ENCODE results near the gene TSPO. TPM values are rescaled to one million over a fixed set of nuclear protein-coding genes. Genes with fewer than 3 reads are reported as not detected.
A peak's percentile ranks its signal among the peaks of the same experiment; 100 is the strongest.

Gene TSPO
- total RNA-seq, 6 experiments from 2014 or later = 325 to 442 (median 361) TPM

GRCh38 chr22:43158778-43159483 lies 7.6 kb downstream of the TSPO start:
- no peak overlapping the region; the same call in 1 of the 2 replicates for H3K27ac Mint-ChIP-seq

DNA sequence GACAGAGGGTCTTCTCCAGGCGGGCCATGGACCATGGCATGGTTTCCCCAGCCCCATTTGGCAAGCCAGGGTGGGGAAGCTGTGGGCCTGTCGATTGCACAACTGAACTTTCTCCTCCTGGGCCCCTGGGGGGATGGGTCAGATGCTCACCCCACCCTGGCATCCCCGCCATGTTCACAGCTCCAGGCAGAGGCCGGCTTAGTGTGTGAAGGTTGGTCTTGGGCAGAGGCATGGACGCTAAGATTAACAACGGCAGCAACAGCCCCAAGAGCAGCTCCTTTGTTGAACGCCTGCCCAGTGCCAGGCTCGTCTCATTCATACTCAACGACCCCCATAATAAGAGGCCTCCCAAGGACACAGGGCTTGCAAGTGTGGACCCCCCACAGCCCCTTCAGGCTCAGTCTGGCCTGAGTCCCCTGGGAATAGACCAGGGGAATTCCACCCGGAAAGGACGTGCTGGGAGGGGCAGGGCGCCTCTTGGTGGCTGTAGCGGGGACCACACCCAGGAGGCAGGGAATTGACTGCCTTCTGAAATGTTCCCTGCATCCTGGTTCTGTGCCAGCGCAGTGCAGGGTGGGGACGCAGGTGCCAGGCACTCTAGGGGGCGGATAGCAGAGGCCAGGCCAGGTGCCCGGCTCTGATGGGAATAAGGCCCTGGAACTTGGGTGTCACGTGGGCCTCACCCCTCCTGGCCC lies 8.3 kb downstream of the TSPO start:
- Mint-ChIP-seq H3K27me3 (ENCODE audit: insufficient read depth) (peaks cover 3% of the 10 kb centered on the region), H3K27ac (no peak overlapping the region), H3K4me3 (no peak overlapping the region), H3K36me3 (ENCODE audit: low read depth) (peaks cover 8% of the 10 kb centered on the region; the same call in 1 of the 2 replicates), H3K4me1 (ENCODE audit: low read depth) (0 out of 2 replicates have a peak, but pooled peaks cover 6% of the 10 kb centered on the region), H3K9me3 (no peaks in the 10 kb centered on the region)
- TF ChIP-seq, protein P1, sequence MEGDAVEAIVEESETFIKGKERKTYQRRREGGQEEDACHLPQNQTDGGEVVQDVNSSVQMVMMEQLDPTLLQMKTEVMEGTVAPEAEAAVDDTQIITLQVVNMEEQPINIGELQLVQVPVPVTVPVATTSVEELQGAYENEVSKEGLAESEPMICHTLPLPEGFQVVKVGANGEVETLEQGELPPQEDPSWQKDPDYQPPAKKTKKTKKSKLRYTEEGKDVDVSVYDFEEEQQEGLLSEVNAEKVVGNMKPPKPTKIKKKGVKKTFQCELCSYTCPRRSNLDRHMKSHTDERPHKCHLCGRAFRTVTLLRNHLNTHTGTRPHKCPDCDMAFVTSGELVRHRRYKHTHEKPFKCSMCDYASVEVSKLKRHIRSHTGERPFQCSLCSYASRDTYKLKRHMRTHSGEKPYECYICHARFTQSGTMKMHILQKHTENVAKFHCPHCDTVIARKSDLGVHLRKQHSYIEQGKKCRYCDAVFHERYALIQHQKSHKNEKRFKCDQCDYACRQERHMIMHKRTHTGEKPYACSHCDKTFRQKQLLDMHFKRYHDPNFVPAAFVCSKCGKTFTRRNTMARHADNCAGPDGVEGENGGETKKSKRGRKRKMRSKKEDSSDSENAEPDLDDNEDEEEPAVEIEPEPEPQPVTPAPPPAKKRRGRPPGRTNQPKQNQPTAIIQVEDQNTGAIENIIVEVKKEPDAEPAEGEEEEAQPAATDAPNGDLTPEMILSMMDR (IDR thresholded peaks at IDR 0.05) = peak; percentile 60
- no peak for DNase-seq

More at GRCh38 chr22:43158778-43159483, 7.6 kb downstream of the TSPO start:
- H3K27me3 Mint-ChIP-seq (ENCODE audit: insufficient read depth) = peaks cover 2% of the 10 kb centered on the region
- TF ChIP-seq, protein P1 (IDR thresholded peaks at IDR 0.05) = no peak
- H3K9me3 Mint-ChIP-seq = no peaks in the 10 kb centered on the region
- no peak for DNase-seq
- H3K4me3 Mint-ChIP-seq = no peak overlapping the region
- 0 out of 2 replicates have a peak, but pooled peaks cover 6% of the 10 kb centered on the region for H3K4me1 Mint-ChIP-seq (ENCODE audit: low read depth)
- peaks cover 5% of the 10 kb centered on the region; the same call in 1 of the 2 replicates for H3K36me3 Mint-ChIP-seq (ENCODE audit: low read depth)

- no peak for DNase-seq
Observed at GRCh38 chr22:43160497-43161126, 9.3 kb downstream of the TSPO start.

DNA sequence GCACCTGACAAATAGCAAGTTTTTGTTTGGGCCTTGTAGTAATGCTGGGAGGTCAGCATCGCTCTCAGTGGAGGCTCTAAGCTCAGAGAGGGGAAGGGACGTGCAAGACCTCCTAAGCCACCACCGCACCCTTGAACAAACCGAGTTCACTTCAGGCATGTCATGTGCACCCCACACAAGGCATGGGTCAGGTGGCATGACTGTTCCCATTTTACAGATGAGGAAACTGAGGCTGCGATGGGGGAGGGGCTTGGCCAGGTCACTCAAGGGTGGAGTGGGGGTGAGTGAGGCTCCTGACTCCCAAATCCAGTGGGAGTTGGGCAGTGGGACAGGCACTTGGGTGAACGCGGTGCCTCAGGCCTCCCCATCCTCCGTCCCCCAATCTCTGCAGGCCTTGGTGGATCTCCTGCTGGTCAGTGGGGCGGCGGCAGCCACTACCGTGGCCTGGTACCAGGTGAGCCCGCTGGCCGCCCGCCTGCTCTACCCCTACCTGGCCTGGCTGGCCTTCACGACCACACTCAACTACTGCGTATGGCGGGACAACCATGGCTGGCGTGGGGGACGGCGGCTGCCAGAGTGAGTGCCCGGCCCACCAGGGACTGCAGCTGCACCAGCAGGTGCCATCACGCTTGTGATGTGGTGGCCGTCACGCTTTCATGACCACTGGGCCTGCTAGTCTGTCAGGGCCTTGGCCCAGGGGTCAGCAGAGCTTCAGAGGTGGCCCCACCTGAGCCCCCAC lies 11.2 kb downstream of the TSPO start:
- Mint-ChIP-seq H3K27me3 (ENCODE audit: insufficient read depth) (peaks cover 5% of the 10 kb centered on the region), H3K36me3 (ENCODE audit: low read depth) (peaks cover 8% of the 10 kb centered on the region; the same call in 1 of the 2 replicates), H3K27ac (no peak overlapping the region), H3K4me1 (ENCODE audit: low read depth) (0 out of 2 replicates have a peak, but pooled peaks cover 6% of the 10 kb centered on the region), H3K4me3 (no peak overlapping the region), H3K9me3 (no peaks in the 10 kb centered on the region)
- DNase-seq = no peak
- TF ChIP-seq, protein P1 (IDR thresholded peaks at IDR 0.05) = no peak

More at GRCh38 chr22:43160497-43161126, 9.3 kb downstream of the TSPO start:
- no peak overlapping the region for H3K4me3 Mint-ChIP-seq
- TF ChIP-seq, protein P1 (IDR thresholded peaks at IDR 0.05) = no peak
- no peaks in the 10 kb centered on the region for H3K9me3 Mint-ChIP-seq
- H3K4me1 Mint-ChIP-seq (ENCODE audit: low read depth) = 0 out of 2 replicates have a peak, but pooled peaks cover 6% of the 10 kb centered on the region
- H3K27me3 Mint-ChIP-seq (ENCODE audit: insufficient read depth) = peaks cover 3% of the 10 kb centered on the region
- H3K27ac Mint-ChIP-seq = 0 out of 2 replicates have a peak overlapping the region, but pooled peaks have one; percentile 33
- H3K36me3 Mint-ChIP-seq (ENCODE audit: low read depth) = peaks cover 8% of the 10 kb centered on the region; the same call in 1 of the 2 replicates
